ENCODE data around the gene USP32.

USP32 gene

DNA sequence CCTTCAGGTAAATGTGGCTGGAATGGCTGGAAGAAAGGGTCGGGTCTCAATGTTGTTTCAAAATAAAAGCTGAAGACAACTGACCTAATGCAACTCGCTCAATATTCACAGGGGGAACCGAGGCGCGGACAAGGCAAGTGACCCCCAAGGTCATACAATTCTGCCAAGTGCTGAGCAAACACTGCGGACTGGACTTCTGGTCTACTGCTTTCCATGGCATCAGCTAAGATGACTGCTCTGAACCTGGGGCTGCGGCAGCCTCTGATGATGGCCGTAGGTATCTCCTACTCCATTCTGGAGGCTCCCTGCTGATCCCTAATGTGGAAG lies 220.2 kb downstream of the USP32 start:
- H3K36me3 Mint-ChIP-seq (ENCODE audit: low read depth), result peaks cover 4% of the 10 kb centered on the region
- H3K9me3 Mint-ChIP-seq, result no peaks in the 10 kb centered on the region
- no peak overlapping the region for H3K4me3 Mint-ChIP-seq
- H3K27ac Mint-ChIP-seq, result no peak overlapping the region
- H3K27me3 Mint-ChIP-seq, result no peaks in the 10 kb centered on the region
- peaks cover 17% of the 10 kb centered on the region for H3K4me1 Mint-ChIP-seq (ENCODE audit: low read depth)

DNA sequence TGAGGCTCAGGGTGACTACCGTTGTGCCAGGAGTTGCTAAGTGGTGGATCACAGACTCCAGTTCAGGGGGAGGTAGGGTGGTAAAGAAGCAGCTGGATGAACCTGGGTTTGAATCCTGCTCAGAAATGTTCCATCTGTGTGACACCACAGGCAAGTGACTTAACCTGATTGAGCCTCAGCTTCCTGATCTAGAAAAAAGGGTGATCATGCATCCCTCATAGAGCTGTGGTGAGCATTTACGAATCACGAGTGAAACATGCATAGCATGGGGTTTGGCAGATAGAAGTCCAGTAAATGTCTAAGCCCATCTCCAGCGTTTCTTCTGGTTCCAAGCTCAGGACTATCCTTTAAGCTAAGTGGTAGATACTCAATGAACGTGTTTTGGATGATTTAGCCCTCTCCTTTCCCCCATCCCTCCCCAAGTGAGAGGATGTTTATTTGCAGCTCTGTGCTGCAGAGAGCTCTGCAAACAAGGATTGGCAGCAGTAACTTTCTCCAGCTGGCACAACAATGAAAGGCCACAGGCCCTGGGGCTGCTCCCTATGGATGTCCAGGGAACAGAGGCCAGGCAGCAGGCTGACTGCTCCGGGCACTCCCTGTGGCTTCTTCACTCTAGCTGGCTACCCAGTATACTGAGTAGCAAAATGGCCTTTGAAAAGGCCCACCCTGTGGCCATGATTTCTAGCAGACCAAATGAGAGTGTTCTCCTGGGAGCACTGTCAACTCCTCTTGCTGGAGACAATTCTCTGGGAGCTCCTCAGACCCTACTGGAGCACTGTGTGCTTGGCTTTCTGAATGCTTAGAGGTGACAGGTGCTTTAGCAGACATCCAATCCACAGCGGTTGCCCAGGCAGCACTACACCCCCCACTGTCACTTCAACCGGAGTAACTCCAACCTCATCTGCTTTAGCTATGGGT lies 220.8 kb downstream of the USP32 start:
- no peaks in the 10 kb centered on the region for H3K9me3 Mint-ChIP-seq
- H3K27me3 Mint-ChIP-seq, result no peaks in the 10 kb centered on the region
- H3K27ac Mint-ChIP-seq, result no peak overlapping the region
- H3K4me3 Mint-ChIP-seq, result no peak overlapping the region
- peaks cover 20% of the 10 kb centered on the region for H3K4me1 Mint-ChIP-seq (ENCODE audit: low read depth)
- H3K36me3 Mint-ChIP-seq (ENCODE audit: low read depth), result no peaks in the 10 kb centered on the region

DNA sequence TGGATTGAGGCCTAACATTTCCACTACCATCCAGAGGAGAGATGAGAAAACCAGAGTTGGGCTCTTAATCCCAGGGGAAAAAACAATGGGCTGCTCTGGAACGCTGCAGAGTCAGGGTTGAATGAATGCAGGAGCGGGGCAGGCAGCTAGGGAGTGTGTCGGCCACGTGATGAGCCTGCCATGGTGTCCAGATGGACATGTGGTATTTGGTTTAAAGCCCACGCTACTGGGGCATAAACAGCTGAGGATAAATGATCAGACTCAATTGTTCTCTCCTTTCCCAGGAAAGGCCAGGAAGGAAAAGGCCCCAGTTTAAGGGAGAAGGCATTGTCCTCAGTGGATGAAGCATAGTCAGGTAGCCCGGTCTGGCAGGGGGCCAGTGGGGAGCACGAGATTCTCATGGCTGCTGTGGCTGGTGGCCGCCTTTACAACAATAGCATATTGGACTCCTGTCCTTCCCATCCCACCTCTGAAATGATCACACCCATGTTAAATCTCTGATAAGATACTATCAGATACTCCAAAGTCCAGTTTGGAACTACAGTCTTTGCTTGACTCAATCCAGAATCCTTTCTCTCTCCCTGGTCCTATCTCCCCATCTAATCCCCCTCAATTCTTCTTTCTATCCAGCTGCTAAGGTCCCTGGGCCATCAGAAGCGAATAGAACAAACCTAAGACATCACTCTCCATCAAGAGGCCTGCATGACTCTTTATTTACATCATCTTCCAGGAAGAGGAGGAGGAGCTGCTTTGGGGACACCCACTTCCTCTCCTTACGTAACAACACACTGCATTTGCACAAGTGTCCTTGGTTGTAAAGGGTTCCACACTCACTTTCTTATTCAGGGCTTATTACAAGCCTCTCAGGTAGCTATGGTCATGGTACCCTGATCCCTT lies 221.8 kb downstream of the USP32 start:
- no peaks in the 10 kb centered on the region for H3K36me3 Mint-ChIP-seq (ENCODE audit: low read depth)
- H3K4me1 Mint-ChIP-seq (ENCODE audit: low read depth), result peaks cover 27% of the 10 kb centered on the region
- peak overlapping the region; percentile 16 for H3K27ac Mint-ChIP-seq
- H3K9me3 Mint-ChIP-seq, result no peaks in the 10 kb centered on the region
- H3K27me3 Mint-ChIP-seq, result no peaks in the 10 kb centered on the region
- no peak overlapping the region for H3K4me3 Mint-ChIP-seq

DNA sequence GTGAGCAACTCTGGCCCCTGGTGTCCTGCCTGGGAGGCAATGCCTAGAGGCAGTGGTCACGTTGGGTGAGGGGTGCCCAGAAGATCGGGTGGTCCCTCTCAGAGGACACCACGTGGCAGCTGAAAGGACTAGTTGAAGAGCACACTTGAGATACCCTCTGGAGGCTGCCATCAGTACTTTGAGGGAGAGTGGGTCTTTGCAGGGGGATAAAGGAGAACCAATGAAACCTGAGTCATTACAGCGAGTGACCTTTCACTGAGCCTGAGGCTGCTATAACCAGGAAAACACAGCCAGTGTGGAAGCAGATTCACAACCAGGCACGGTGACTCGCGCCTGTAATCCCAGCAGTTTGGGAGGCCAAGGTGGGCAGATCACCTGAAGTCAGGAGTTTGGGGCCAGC lies 223.3 kb downstream of the USP32 start:
- no peak overlapping the region for H3K4me3 Mint-ChIP-seq
- no peaks in the 10 kb centered on the region for H3K27me3 Mint-ChIP-seq
- H3K4me1 Mint-ChIP-seq (ENCODE audit: low read depth), result peaks cover 27% of the 10 kb centered on the region
- no peak overlapping the region for H3K27ac Mint-ChIP-seq
- H3K9me3 Mint-ChIP-seq, result no peaks in the 10 kb centered on the region
- no peaks in the 10 kb centered on the region for H3K36me3 Mint-ChIP-seq (ENCODE audit: low read depth)

DNA sequence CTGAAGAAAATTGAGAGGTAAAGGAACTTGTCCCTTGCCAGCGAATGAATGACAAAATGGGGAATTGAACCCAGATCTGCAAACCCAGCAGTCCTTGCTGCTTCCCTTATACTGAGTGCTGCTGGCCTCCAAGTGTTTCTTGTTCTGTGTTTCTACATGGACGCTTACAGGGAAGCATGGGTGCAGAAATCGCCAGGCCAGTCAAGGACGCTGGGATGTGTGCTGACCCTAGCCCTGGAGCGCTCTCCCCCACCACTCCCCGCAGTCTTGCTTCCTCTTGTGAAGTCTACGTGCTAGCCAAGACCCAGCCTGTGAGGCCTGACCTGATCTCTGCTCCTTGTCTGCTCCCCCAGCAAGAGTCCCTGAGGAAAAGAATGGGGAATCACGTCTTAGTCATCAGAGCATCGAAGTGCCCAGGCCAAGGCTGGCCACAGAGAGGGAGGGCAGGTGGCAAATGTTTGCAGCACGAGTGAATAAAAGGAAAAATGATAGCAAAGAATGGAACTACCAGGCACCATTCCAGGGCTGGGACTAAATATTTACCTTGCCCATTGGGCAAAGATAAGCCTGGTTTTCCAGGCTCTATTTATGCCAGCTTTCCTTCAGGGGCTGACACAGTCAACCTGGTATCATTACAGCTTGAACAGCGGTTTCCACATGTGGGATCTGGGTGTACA lies 224.7 kb downstream of the USP32 start:
- H3K27ac Mint-ChIP-seq, result no peak overlapping the region
- no peaks in the 10 kb centered on the region for H3K36me3 Mint-ChIP-seq (ENCODE audit: low read depth)
- peaks cover 22% of the 10 kb centered on the region for H3K4me1 Mint-ChIP-seq (ENCODE audit: low read depth)
- H3K9me3 Mint-ChIP-seq, result no peaks in the 10 kb centered on the region
- no peak overlapping the region for H3K4me3 Mint-ChIP-seq
- no peaks in the 10 kb centered on the region for H3K27me3 Mint-ChIP-seq

DNA sequence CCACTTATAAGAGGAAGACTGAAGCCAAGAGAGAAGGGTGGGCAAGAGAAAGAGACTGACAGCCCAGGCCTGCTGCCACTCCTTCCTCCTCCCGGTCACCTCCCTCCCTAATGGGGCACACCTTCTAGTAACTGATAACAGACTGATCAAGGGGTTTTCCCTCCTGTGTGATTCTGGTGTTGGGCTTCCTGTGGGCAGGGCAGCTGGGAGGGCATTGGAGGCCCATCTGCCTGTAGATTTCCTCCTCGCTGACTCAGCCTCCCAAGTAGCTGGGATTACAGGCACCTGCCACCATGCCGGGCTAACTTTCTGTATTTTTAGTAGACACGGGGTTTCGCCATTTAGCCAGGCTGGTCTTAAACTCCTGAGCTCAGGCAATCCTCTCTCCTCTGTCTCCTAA lies 226.0 kb downstream of the USP32 start:
- H3K4me1 Mint-ChIP-seq (ENCODE audit: low read depth), result peaks cover 22% of the 10 kb centered on the region
- no peak overlapping the region for H3K27ac Mint-ChIP-seq
- H3K27me3 Mint-ChIP-seq, result peaks cover 3% of the 10 kb centered on the region
- no peak overlapping the region for H3K4me3 Mint-ChIP-seq
- H3K9me3 Mint-ChIP-seq, result no peaks in the 10 kb centered on the region
- H3K36me3 Mint-ChIP-seq (ENCODE audit: low read depth), result no peaks in the 10 kb centered on the region

DNA sequence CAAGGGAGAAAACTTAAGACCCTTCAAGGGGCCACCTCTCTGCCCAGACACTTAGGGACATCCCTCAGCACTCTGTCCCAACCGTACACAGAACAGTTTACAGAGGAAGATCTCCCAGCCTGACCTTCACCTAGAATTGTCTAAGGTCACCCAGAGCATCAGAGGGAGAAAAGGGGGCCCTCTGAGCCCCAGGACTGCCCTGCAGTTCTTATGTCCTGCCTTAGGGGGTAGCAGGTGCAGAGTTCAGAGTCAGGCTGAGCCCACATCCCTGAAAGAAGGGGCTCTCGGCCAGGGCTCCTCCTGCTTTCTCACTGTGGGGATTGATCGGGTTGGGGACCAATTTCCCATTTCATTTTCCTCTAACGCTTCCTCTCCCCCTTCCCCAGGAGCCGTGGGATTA lies 226.7 kb downstream of the USP32 start:
- Mint-ChIP-seq H3K36me3 (ENCODE audit: low read depth) (no peaks in the 10 kb centered on the region), H3K4me1 (ENCODE audit: low read depth) (peaks cover 17% of the 10 kb centered on the region), H3K4me3 (no peak overlapping the region), H3K9me3 (no peaks in the 10 kb centered on the region), H3K27me3 (peaks cover 6% of the 10 kb centered on the region), H3K27ac (no peak overlapping the region)

DNA sequence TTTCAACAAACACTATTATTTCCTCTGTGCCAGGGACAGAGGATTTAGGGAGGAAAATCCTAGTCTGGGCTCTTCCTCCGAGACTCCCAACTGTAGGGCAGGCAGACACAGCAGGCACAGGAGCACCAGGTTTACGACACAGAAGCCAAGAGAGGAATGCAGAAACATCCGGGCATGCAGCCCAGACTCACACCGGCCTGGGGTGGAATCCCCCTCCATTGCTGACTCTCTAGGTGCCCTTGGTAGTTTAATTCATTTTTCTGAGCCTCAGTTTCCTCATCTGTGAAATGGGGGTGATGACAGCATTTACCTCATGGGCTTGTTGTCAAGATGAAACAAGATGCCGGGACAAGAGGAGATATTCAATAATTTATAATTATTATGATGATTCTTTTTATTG lies 227.2 kb downstream of the USP32 start:
- Mint-ChIP-seq H3K9me3 (no peaks in the 10 kb centered on the region), H3K4me3 (no peak overlapping the region), H3K4me1 (ENCODE audit: low read depth) (peaks cover 12% of the 10 kb centered on the region), H3K36me3 (ENCODE audit: low read depth) (no peaks in the 10 kb centered on the region), H3K27ac (no peak overlapping the region), H3K27me3 (peaks cover 9% of the 10 kb centered on the region)

DNA sequence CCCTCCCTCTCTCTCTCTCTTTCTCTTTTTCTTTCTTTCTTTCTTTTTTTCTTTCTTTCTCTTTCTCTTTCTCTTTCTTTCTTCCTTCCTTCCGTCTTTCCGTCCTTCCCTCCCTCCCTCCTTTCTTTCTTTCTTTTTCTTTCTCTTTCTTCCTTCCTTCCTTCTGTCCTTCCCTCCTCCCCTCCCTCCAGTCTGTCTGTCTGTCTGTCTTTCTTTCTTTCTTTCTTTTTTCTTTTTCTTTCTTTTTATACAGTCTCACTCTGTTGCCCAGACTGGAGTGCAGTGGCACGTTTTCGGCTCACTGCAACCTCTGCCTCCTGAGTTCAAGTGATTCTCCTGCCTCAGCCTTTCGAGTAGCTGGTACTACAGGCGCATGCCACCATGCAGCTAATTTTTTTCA lies 227.8 kb downstream of the USP32 start:
- H3K36me3 Mint-ChIP-seq (ENCODE audit: low read depth), result no peaks in the 10 kb centered on the region
- peaks cover 9% of the 10 kb centered on the region for H3K27me3 Mint-ChIP-seq
- H3K4me1 Mint-ChIP-seq (ENCODE audit: low read depth), result peaks cover 10% of the 10 kb centered on the region
- H3K4me3 Mint-ChIP-seq, result no peak overlapping the region
- no peak overlapping the region for H3K27ac Mint-ChIP-seq
- no peaks in the 10 kb centered on the region for H3K9me3 Mint-ChIP-seq

DNA sequence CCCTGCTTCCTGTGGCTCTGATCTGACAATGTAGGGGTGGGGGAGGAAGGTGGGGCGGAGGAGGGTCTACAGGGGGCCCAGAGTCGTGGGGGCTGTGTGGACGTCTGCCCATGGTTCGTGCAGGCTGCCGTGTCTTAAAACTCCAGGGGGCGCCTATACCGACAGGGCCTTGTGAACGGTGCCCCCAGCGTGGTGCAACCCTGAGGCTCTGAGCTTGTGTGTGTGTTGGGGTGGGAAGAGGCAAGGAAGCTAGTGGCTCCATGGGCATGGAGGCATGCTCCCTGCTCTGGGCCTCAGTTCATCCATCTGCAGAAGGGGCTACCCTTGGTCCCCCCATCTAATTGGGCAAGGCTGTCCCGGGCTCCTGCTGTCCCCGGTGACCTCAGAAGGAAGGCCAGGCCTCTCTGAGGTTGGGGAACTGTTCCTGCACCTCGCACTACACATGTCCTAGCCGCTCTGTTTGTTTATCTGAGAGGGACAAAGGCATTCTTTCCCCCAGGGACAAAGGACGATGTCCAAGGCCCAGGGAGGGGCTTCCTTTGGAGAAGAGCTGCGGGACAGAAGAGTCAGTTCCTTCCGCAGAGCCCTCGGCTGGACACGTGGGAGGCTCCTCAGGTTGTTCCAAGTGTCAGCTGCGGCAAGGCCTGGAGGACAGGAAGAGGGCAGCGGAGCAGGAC lies 228.7 kb downstream of the USP32 start:
- Mint-ChIP-seq H3K4me1 (ENCODE audit: low read depth) (peaks cover 10% of the 10 kb centered on the region), H3K36me3 (ENCODE audit: low read depth) (no peaks in the 10 kb centered on the region), H3K4me3 (no peak overlapping the region), H3K9me3 (no peaks in the 10 kb centered on the region), H3K27ac (no peak overlapping the region), H3K27me3 (peaks cover 9% of the 10 kb centered on the region)

DNA sequence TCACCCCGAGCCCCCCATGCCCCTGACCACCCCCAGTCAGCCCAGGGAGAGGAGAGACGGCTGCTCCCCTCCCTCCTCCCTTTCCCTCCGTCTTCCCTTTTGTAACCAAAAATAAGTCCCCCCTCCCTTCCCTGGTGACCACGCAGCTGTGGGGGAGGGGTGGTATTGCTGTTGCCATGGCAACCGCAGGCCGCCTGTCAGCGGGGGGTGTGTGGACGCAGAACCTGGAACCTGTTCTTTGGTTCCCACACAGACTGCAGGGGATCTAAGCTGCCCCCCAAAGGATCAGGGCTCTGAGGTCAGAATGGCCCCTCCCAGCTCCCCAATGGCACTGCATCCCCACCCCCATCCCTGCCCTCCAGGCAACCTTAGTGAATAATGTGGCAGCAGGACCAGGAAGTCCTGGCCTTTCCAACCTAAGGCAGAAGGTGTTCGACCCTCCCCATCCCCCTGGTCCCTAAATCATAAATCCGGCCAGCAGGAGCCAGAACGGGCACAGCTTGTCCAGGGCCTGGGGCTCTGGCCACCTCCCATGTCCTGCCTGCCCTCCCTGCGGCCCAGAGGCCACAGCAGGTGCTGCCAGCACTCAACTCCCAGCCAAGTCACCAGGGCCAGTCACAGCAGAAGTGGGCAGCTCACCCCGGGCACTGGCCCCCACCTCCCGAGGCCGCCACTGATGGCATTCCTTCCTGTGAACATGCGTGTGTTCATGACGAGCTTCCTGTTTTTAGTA lies 230.2 kb downstream of the USP32 start:
- H3K4me3 Mint-ChIP-seq, result no peak overlapping the region
- H3K9me3 Mint-ChIP-seq, result no peaks in the 10 kb centered on the region
- no peaks in the 10 kb centered on the region for H3K36me3 Mint-ChIP-seq (ENCODE audit: low read depth)
- H3K27me3 Mint-ChIP-seq, result peaks cover 9% of the 10 kb centered on the region
- H3K27ac Mint-ChIP-seq, result no peak overlapping the region
- H3K4me1 Mint-ChIP-seq (ENCODE audit: low read depth), result peaks cover 10% of the 10 kb centered on the region

DNA sequence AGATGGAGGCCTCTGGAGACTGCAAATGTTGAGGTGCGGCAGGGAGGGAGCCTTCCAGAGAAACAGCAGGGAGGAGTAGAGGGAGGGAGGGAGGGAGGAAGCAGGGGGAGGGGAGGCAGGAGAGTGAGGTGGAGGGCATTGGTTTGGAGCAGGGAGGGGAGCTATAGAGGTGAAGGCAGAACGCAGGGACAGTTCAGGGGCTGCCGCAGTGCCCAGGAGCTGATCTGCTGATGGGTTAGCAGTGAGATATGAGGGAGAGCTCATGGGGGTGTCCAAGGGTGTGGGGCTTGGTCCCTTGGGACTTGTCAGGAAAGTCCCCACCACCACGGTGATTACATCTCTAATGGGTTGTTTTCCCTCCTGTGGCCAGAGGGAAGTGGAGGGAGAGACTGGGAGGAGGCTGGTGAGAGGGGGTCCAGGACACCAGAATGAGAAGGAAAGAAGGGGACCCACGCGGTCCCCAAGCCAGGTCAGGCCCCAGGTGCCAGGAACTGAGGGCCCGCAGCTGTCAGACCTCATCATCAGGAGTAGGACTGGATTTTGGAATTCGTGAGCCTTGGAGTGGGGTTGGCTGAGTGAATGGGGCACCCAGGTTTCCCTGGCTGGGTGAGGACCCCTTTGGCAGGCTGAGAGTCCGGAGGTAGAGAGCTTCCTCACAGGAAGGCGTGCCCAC lies 231.0 kb downstream of the USP32 start:
- Mint-ChIP-seq H3K4me3 (no peak overlapping the region), H3K4me1 (ENCODE audit: low read depth) (peaks cover 6% of the 10 kb centered on the region), H3K27me3 (peaks cover 9% of the 10 kb centered on the region), H3K27ac (no peak overlapping the region), H3K36me3 (ENCODE audit: low read depth) (no peaks in the 10 kb centered on the region), H3K9me3 (no peaks in the 10 kb centered on the region)

DNA sequence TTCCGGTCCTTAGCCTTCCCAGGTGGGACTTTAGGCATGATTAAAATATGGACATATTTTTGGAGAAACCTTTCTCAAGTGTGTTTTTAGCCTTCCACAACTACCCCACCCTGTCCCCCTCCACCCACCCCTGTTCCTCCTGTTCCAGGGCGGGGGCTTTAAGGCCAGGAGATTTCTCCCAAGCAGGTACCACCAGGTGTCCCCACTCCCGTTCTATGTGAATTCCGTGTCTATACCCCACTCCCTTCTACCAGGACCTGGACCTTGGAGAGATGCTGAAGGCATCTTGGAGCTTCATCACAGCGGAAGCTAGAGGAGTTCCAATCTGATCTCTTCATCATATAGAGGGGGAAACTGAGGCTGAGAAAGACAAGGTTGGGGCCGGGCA lies 232.5 kb downstream of the USP32 start:
- Mint-ChIP-seq H3K27me3 (peaks cover 15% of the 10 kb centered on the region), H3K36me3 (ENCODE audit: low read depth) (no peaks in the 10 kb centered on the region), H3K4me1 (ENCODE audit: low read depth) (no peaks in the 10 kb centered on the region), H3K4me3 (no peak overlapping the region), H3K27ac (no peak overlapping the region), H3K9me3 (no peaks in the 10 kb centered on the region)

Data from stimulated activated naive CD8-positive, alpha-beta T cell treated with anti-CD3 and anti-CD28 coated beads, Interleukin-15, Interleukin-2, amounts not matched to agents 100 ng/mL and 50 ng/mL, for 24 hours (primary cell).